ENCODE measurements around the gene PDE6G.

Gene PDE6G

GRCh38 chr17:81656118-81656743 is at the start of gene PDE6G:
Gene PDE6G, minus strand, starts transcription at chr17:81656542. Its CDS starts 3,237 bp downstream, at chr17:81653305.
- no peak for DNase-seq (ENCODE audit: low read depth in 2 of 2, low spot score in 1 of 2)

GRCh38 chr17:81705518-81706231 is 49.3 kb upstream of the PDE6G start:
- DNase-seq (ENCODE audit: low read depth in 2 of 2, low spot score in 1 of 2) = no peak

- DNase-seq (ENCODE audit: low read depth in 2 of 2, low spot score in 1 of 2) = no peak
Observed at GRCh38 chr17:81703747-81704654, 47.7 kb upstream of the PDE6G start.

- DNase-seq (ENCODE audit: low read depth in 2 of 2, low spot score in 1 of 2) = peak; percentile 76
Observed at GRCh38 chr17:81702934-81703746, 46.8 kb upstream of the PDE6G start, which contains the start of gene MRPL12. Gene MRPL12, plus strand, starts transcription at chr17:81703367. Its CDS starts 135 bp downstream, at chr17:81703502.

- DNase-seq (ENCODE audit: low read depth in 2 of 2, low spot score in 1 of 2) = no peak
Observed at GRCh38 chr17:81701288-81702071, 45.1 kb upstream of the PDE6G start.

GRCh38 chr17:81700353-81701287 is 44.3 kb upstream of the PDE6G start:
- DNase-seq (ENCODE audit: low read depth in 2 of 2, low spot score in 1 of 2) = no peak

- DNase-seq (ENCODE audit: low read depth in 2 of 2, low spot score in 1 of 2) = no peak
Observed at GRCh38 chr17:81697261-81698044, 41.1 kb upstream of the PDE6G start.

GRCh38 chr17:81696218-81696941 is 40.0 kb upstream of the PDE6G start:
- no peak for DNase-seq (ENCODE audit: low read depth in 2 of 2, low spot score in 1 of 2)

GRCh38 chr17:81695801-81696200 is 39.5 kb upstream of the PDE6G start:
- DNase-seq (ENCODE audit: low read depth in 2 of 2, low spot score in 1 of 2) = no peak

- no peak for DNase-seq (ENCODE audit: low read depth in 2 of 2, low spot score in 1 of 2)
Observed at GRCh38 chr17:81695211-81695610, 38.9 kb upstream of the PDE6G start.

- DNase-seq (ENCODE audit: low read depth in 2 of 2, low spot score in 1 of 2) = no peak
Observed at GRCh38 chr17:81694810-81695209, 38.5 kb upstream of the PDE6G start.

- no peak for DNase-seq (ENCODE audit: low read depth in 2 of 2, low spot score in 1 of 2)
Observed at GRCh38 chr17:81693509-81694210, 37.3 kb upstream of the PDE6G start.

- no peak for DNase-seq (ENCODE audit: low read depth in 2 of 2, low spot score in 1 of 2)
Observed at GRCh38 chr17:81691608-81692007, 35.3 kb upstream of the PDE6G start.

GRCh38 chr17:81691196-81691595 is 34.9 kb upstream of the PDE6G start:
- DNase-seq (ENCODE audit: low read depth in 2 of 2, low spot score in 1 of 2) = no peak

GRCh38 chr17:81690549-81690948 is 34.2 kb upstream of the PDE6G start:
- DNase-seq (ENCODE audit: low read depth in 2 of 2, low spot score in 1 of 2) = no peak

GRCh38 chr17:81690066-81690465 is 33.7 kb upstream of the PDE6G start:
- DNase-seq (ENCODE audit: low read depth in 2 of 2, low spot score in 1 of 2) = no peak

GRCh38 chr17:81688616-81689015 is 32.3 kb upstream of the PDE6G start:
- no peak for DNase-seq (ENCODE audit: low read depth in 2 of 2, low spot score in 1 of 2)

Measured in stimulated activated CD8-positive, alpha-beta memory T cell treated with anti-CD3 and anti-CD28 coated beads, Interleukin-4, amount 100 ng/mL, for 1 hour (primary cell).